Keratinocyte (primary cell): ENCODE results near the gene MAGEA8.
"Not testable (repeated sequence)": the region's sequence is repeated elsewhere in the genome, so short reads cannot be mapped to it uniquely, and the experiment has no call there.

Experiments
- EZH2 ChIP-seq: IDR thresholded peaks from one replicate; pipeline ENCODE4 v1.6.1; 2012; ENCODE audit warnings: inconsistent platforms, mild to moderate bottlenecking, low read length, moderate library complexity
- TF ChIP-seq, protein P1 (sequence below), 3 experiments: IDR thresholded peaks in 1 of 3; conservative IDR thresholded peaks in 1 of 3; optimal IDR thresholded peaks in 1 of 3; 2 replicates in 2 of 3; 3 replicates in 1 of 3; pipeline versions ENCODE3 to v1.5.1; 2011; ENCODE audit warnings: low read length in 3 of 3, mild to moderate bottlenecking in 3 of 3, moderate library complexity in 2 of 3, control low read depth in 1 of 3, inconsistent platforms in 1 of 3; ENCODE audit not compliant: insufficient read depth in 2 of 3; ENCODE audit errors: extremely low read depth in 1 of 3

DNA sequence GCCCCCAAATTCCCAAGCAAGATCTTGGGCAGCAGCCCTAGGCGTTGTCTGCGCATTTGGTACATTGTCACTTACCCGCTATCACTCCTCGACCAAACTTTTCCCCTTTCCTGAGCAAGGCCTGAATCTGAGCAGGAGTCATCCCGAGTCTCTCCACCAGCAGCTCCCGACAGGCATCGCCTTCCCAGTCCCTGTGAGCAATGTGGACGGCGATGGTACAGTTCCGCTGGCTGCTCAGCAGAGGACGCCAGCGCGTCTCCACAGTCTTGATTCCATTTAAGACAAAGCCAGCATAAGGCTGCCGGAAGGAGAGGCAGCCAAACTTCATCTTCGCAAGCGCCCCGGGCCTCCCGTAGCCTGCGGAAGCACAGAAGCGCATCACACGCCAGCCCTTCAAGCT lies 52.6 kb downstream of the MAGEA8 start:
- TF ChIP-seq, protein P1, sequence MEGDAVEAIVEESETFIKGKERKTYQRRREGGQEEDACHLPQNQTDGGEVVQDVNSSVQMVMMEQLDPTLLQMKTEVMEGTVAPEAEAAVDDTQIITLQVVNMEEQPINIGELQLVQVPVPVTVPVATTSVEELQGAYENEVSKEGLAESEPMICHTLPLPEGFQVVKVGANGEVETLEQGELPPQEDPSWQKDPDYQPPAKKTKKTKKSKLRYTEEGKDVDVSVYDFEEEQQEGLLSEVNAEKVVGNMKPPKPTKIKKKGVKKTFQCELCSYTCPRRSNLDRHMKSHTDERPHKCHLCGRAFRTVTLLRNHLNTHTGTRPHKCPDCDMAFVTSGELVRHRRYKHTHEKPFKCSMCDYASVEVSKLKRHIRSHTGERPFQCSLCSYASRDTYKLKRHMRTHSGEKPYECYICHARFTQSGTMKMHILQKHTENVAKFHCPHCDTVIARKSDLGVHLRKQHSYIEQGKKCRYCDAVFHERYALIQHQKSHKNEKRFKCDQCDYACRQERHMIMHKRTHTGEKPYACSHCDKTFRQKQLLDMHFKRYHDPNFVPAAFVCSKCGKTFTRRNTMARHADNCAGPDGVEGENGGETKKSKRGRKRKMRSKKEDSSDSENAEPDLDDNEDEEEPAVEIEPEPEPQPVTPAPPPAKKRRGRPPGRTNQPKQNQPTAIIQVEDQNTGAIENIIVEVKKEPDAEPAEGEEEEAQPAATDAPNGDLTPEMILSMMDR (optimal IDR thresholded peaks at IDR 0.05 in 1 of 3, IDR thresholded peaks at IDR 0.05 in 1 of 3, conservative IDR thresholded peaks at IDR 0.05 in 1 of 3; ENCODE audit: extremely low read depth in 1 of 3, insufficient read depth in 2 of 3, low read length in 3 of 3), result not testable (repeated sequence)
- TF ChIP-seq EZH2, result not testable (repeated sequence)
